K562 (cell line): ENCODE results near the gene NMT1. TPM values are rescaled to one million over a fixed set of nuclear protein-coding genes. Genes with fewer than 3 reads are reported as not detected.

ENCODE experiments used
- ATAC-seq: fragments of 200-7000 bp; cut with Tn5 transposase; 3 replicates; pipeline ENCODE4 v1.9.1; 2020; ENCODE audit warnings: moderate library complexity
- BruUV-seq: library from RNA; stranded (reverse); fragments of 400-500 nt; replicated peaks from 2 replicates; lab custom pipeline; 2021; lab: Mats Ljungman, UMichigan
- CTCF ChIA-PET: fragments of 300-600 bp; formaldehyde crosslinking; extraction: SDS; loops from one replicate; lab custom pipeline; 2021; ENCODE audit warnings: low intra/inter-chr PET ratio; lab: Yijun Ruan, JAX
- POLR2A ChIA-PET: fragments of 300-600, 350-650 bp; sonication (Branson Sonifier 250); formaldehyde crosslinking; extraction: SDS; loops from one replicate; lab custom pipeline; 2021; ENCODE audit warnings: antibody characterized with exemption, inconsistent platforms; lab: Yijun Ruan, JAX
- DNase-seq, 4 experiments: peaks; one replicate each; pipeline versions ENCODE4 v3.0.0 to v3.0.0-alpha.2; 2011 to 2018; ENCODE audit warnings: low spot score in 3 of 4, mixed read lengths in 3 of 4; ENCODE audit errors: extremely low read depth in 1 of 4
- FAIRE-seq: peaks from 2 replicates; lab custom pipeline; 2011; peaks lifted over from hg19 to GRCh38; lab: Jason Lieb, UNC
- H2AFZ ChIP-seq: 2 replicates; pipeline ENCODE4 v1.6.0; 2011; ENCODE audit warnings: low read depth, low read length, control low read depth, inconsistent platforms
- H3K27ac ChIP-seq: fragments of 200-600 bp; 3 replicates; pipeline ENCODE4 v1.8.0; 2011; ENCODE audit warnings: low read depth, mild to moderate bottlenecking, control low read depth, inconsistent platforms, low read length, moderate library complexity, mixed read lengths; ENCODE audit errors: extremely low read depth
- H3K27me3 ChIP-seq, 2 experiments: fragments of 300-600 bp in 1 of 2; 2 replicates in 1 of 2; 3 replicates in 1 of 2; pipeline versions ENCODE4 v1.6.0 to v1.8.0; 2011; ENCODE audit warnings: inconsistent platforms in 2 of 2, low read length in 2 of 2, mild to moderate bottlenecking in 1 of 2, mixed read lengths in 1 of 2, moderate library complexity in 1 of 2; ENCODE audit not compliant: control insufficient read depth in 2 of 2, insufficient read depth in 2 of 2
- H3K36me3 ChIP-seq: fragments of 300-600 bp; 3 replicates; pipeline ENCODE4 v1.8.0; 2011; ENCODE audit warnings: mild to moderate bottlenecking, low read length, inconsistent platforms; ENCODE audit not compliant: control insufficient read depth, insufficient read depth
- H3K4me1 ChIP-seq, 2 experiments: fragments of 200-600 bp in 1 of 2; replicated peaks in 1 of 2; 2 replicates in 1 of 2; 3 replicates in 1 of 2; pipeline versions ENCODE4 v1.5.1 to v1.8.0; 2011; ENCODE audit warnings: inconsistent platforms in 2 of 2, low read length in 2 of 2, mild to moderate bottlenecking in 1 of 2, mixed read lengths in 1 of 2, moderate library complexity in 1 of 2; ENCODE audit not compliant: control insufficient read depth in 2 of 2, insufficient read depth in 2 of 2
- H3K4me2 ChIP-seq: 2 replicates; pipeline ENCODE4 v1.6.1; 2011; ENCODE audit warnings: low read length, control low read depth, inconsistent platforms, mixed read lengths; ENCODE audit not compliant: insufficient read depth
- H3K4me3 ChIP-seq: fragments of 200-600 bp; sonication (generic), shearing (Covaris generic); 2 replicates; pipeline ENCODE4 v1.5.1; 2016; ENCODE audit warnings: control low read depth, inconsistent platforms
- H3K79me2 ChIP-seq: fragments of 200-600 bp; 3 replicates; pipeline ENCODE4 v1.8.0; 2011; ENCODE audit warnings: low read length, inconsistent platforms; ENCODE audit not compliant: control insufficient read depth, insufficient read depth
- H3K9ac ChIP-seq, 2 experiments: 2 replicates each; pipeline versions ENCODE4 v1.6.0 to v1.6.1; 2011; ENCODE audit warnings: low read depth in 2 of 2, low read length in 2 of 2, control low read depth in 1 of 2, inconsistent platforms in 1 of 2, mild to moderate bottlenecking in 1 of 2, mixed read lengths in 1 of 2; ENCODE audit not compliant: insufficient read depth in 1 of 2
- H3K9me1 ChIP-seq: one replicate; pipeline ENCODE4 v1.6.0; 2011; ENCODE audit warnings: inconsistent platforms, mild to moderate bottlenecking, low read length, moderate library complexity; ENCODE audit not compliant: control insufficient read depth, insufficient read depth
- H3K9me3 ChIP-seq: replicated peaks from 2 replicates; pipeline ENCODE4 v1.5.1; 2011; ENCODE audit warnings: low read depth, low read length, inconsistent platforms; ENCODE audit not compliant: control insufficient read depth, insufficient read depth
- H4K20me1 ChIP-seq: replicated peaks from 2 replicates; pipeline ENCODE4 v1.6.1; 2011; ENCODE audit warnings: low read length, inconsistent platforms, mixed read lengths; ENCODE audit not compliant: control insufficient read depth, insufficient read depth
- BACH1 ChIP-seq: fragments of 200-800 bp; sonication (Bioruptor generic); IDR thresholded peaks from 2 replicates; pipeline ENCODE4 v1.6.1; 2016; ENCODE audit warnings: missing genetic modification characterization, missing compliant biosample characterization
- CCNT2 ChIP-seq: IDR thresholded peaks from 2 replicates; pipeline ENCODE4 v1.6.1; 2011; ENCODE audit warnings: borderline replicate concordance, low read depth, mild to moderate bottlenecking, moderate library complexity, mixed read lengths, low read length; ENCODE audit not compliant: insufficient read length; ENCODE audit errors: extremely low read depth
- CHD4 ChIP-seq: fragments of 200-600 bp; sonication (generic); IDR thresholded peaks from 3 replicates; pipeline ENCODE4 v1.6.1; 2012; ENCODE audit warnings: low read depth, mild to moderate bottlenecking, mixed read lengths, low read length, inconsistent platforms; ENCODE audit not compliant: insufficient read depth, insufficient replicate concordance, poor library complexity, severe bottlenecking
- HNRNPL ChIP-seq: fragments of 200-400 bp; formaldehyde crosslinking; IDR thresholded peaks from 2 replicates; pipeline ENCODE4 v1.6.1; 2017; ENCODE audit warnings: low read depth, mild to moderate bottlenecking, low read length
- KLF1 ChIP-seq: fragments of 450-650 bp; IDR thresholded peaks from 2 replicates; pipeline ENCODE4 v1.6.1; 2016; ENCODE audit warnings: missing genetic modification characterization, missing compliant biosample characterization
- MAFG ChIP-seq: fragments of 450-650 bp; conservative IDR thresholded peaks from 2 replicates; pipeline ENCODE4 v1.6.1; 2016; ENCODE audit warnings: missing genetic modification characterization, missing compliant biosample characterization
- NR2F6 ChIP-seq: fragments of 450-650 bp; formaldehyde crosslinking; IDR thresholded peaks from 2 replicates; pipeline ENCODE4 v1.4.0; 2020; ENCODE audit warnings: mild to moderate bottlenecking
- TAF9B ChIP-seq: fragments of 450-650 bp; IDR thresholded peaks from 2 replicates; pipeline ENCODE4 v1.6.1; 2018; ENCODE audit warnings: mild to moderate bottlenecking; ENCODE audit not compliant: partially characterized antibody
- ZBTB7A ChIP-seq: IDR thresholded peaks from 2 replicates; pipeline ENCODE4 v1.6.1; 2011; ENCODE audit warnings: low read depth, mild to moderate bottlenecking, low read length, moderate library complexity, borderline replicate concordance; ENCODE audit not compliant: control insufficient read depth
- ZNF24 ChIP-seq: fragments of 450-650 bp; IDR thresholded peaks from 2 replicates; pipeline ENCODE4 v1.6.1; 2016
- ZNF444 ChIP-seq: fragments of 250-450 bp; sonication (Bioruptor Pico); IDR thresholded peaks from 2 replicates; pipeline ENCODE4 v1.4.0; 2020; ENCODE audit warnings: mild to moderate bottlenecking, moderate library complexity
- WGBS: fragments of 100-300 bp; shearing (Covaris generic); methylation state at CpG from one replicate; pipeline ENCODE4 v1.1.6; 2016; ENCODE audit warnings: low coverage, mixed read lengths; ENCODE audit not compliant: insufficient coverage; ENCODE audit errors: missing lambda C conversion rate; 5-methylcytosine and 5-hydroxymethylcytosine counted together
- in situ Hi-C: fragments of 300-500 bp; cut with MboI; formaldehyde crosslinking; loops from 4 replicates; pipeline ENCODE4 v1.15.0; 2018; ENCODE audit warnings: inconsistent platforms, mixed read lengths
- intact Hi-C: fragments of 100-400 bp; cut with micrococcal nuclease; formaldehyde crosslinking; loops from 2 replicates; pipeline ENCODE4 v1.14.2; 2022
- polyA plus RNA-seq, 8 experiments: library from polyadenylated mRNA; depleted of rRNA in 4 of 8; stranded (reverse) in 5 of 8; unstranded in 3 of 8; fragments of >200 nt; fragmentation: Nextera tagmentation in 2 of 8; fragmentation: Illumina TruSeq in 1 of 8; extraction: Ambion mirVana in 2 of 8; extraction: Trizol in 1 of 8; gene quantifications; 2 replicates each; pipeline versions ENCODE4 v1.2.1 to v1.2.3, GENCODE V29; 2011 to 2014; ENCODE audit warnings: inconsistent platforms in 1 of 8, missing spikeins in 1 of 8
- total RNA-seq, 7 experiments: library from RNA; depleted of rRNA in 6 of 7; stranded (reverse); fragments of >200 nt in 6 of 7; fragmentation: Illumina TruSeq in 2 of 7; extraction: Trizol in 2 of 7; gene quantifications; 2 replicates each; pipeline versions ENCODE4 v1.2.1 to v1.2.3, GENCODE V29; 2011 to 2021; ENCODE audit warnings: low replicate concordance in 1 of 7
- TF ChIP-seq, protein P1 (sequence below): fragments of 250-450 bp; sonication (Bioruptor Pico); IDR thresholded peaks from 2 replicates; pipeline ENCODE4 v1.8.0; 2022; ENCODE audit warnings: inconsistent platforms
- TF ChIP-seq, protein P2 (sequence below), 3 experiments: fragments of 200-800 bp in 1 of 3; fragments of 250-450 bp in 1 of 3; fragments of 450-650 bp in 1 of 3; sonication (Bioruptor Pico) in 1 of 3; sonication (Bioruptor generic) in 1 of 3; formaldehyde crosslinking in 1 of 3; IDR thresholded peaks; 2 replicates each; pipeline versions ENCODE4 v1.6.1 to v1.8.0; 2016 to 2022; ENCODE audit warnings: mild to moderate bottlenecking in 2 of 3, missing genetic modification characterization in 2 of 3, missing compliant biosample characterization in 1 of 3, moderate library complexity in 1 of 3
- TF ChIP-seq, protein P3 (sequence below): sonication (generic); formaldehyde crosslinking; IDR thresholded peaks from 2 replicates; pipeline ENCODE4 v1.8.0; 2022; ENCODE audit warnings: missing genetic modification reagents, mild to moderate bottlenecking, borderline replicate concordance

The NMT1 gene
- total and polyA plus RNA-seq, 9 of the 15 experiments (the other 6 are each of a cell fraction or from before 2014, with no cell fraction given), result 86.7 to 569 (median 213) TPM

DNA sequence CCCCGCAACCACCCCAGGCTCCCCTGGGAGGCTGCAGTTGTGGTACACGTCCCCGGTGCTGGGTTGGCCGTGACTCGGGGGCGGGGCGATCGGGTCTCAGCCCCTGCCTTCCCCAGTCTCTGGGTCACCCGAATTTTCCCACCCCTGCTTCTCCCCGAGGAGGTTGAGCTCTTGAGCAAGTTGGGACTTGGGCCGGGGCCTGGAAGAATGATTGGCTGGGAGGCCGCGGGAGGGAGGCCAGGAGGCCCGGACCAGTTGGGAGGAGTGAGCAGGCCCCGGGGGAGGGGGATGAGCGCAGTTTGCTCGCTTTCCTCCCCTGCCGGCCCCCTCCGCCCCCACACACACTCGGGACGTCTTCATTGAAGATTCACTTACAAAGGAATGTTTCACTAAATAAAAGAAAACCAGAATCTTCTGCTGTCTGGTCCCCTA lies 82.7 kb downstream of the NMT1 start:
- 55% methylated on average over 9 of the region's 21 CpGs for WGBS
- ATAC-seq (no peak), DNase-seq (peak in 3 of 4 experiments; percentile 51 to 56 (median 53)), FAIRE-seq (no peak)
- H3K4me1 ChIP-seq, result peaks cover 31 to 43% of the 10 kb centered on the region in 2 experiments
- H3K4me2 ChIP-seq, result peak overlapping the region; percentile 62
- ChIA-PET POLR2A (interaction anchor here (0.7 to 10.1 kb wide), 5 partner anchors 8 to 217 kb away, joined by 3 to 497 read pairs (median 4); partner anchors contain the start of genes ACBD4 and HEXIM2), CTCF (interaction anchor here (0.7 kb wide), 1 partner anchor 9 kb away, joined by 3 read pairs; no protein-coding TSS in a partner anchor)
- BruUV-seq, result no TSS peak
- H3K79me2 ChIP-seq, result peaks cover 21% of the 10 kb centered on the region
- intact Hi-C loops (no loop called here), in situ Hi-C loops (no loop called here)
- no peaks in the 10 kb centered on the region for H3K27me3 ChIP-seq
- H2AFZ ChIP-seq, result peak overlapping the region; percentile 89
- no peaks in the 10 kb centered on the region for H3K36me3 ChIP-seq
- H3K4me3 ChIP-seq, result peak overlapping the region; percentile 21; the same call in 1 of the 2 replicates
- H3K9me3 ChIP-seq, result no peaks in the 10 kb centered on the region
- peak overlapping the region; percentile 49 to 88; a peak in 3 of 4 replicates for H3K9ac ChIP-seq
- no peaks in the 10 kb centered on the region for H4K20me1 ChIP-seq
- no peaks in the 10 kb centered on the region for H3K9me1 ChIP-seq
- H3K27ac ChIP-seq, result peak overlapping the region; percentile 72; the same call in 1 of the 3 replicates
- TF ChIP-seq, protein P1, sequence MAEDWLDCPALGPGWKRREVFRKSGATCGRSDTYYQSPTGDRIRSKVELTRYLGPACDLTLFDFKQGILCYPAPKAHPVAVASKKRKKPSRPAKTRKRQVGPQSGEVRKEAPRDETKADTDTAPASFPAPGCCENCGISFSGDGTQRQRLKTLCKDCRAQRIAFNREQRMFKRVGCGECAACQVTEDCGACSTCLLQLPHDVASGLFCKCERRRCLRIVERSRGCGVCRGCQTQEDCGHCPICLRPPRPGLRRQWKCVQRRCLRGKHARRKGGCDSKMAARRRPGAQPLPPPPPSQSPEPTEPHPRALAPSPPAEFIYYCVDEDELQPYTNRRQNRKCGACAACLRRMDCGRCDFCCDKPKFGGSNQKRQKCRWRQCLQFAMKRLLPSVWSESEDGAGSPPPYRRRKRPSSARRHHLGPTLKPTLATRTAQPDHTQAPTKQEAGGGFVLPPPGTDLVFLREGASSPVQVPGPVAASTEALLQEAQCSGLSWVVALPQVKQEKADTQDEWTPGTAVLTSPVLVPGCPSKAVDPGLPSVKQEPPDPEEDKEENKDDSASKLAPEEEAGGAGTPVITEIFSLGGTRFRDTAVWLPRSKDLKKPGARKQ (CRISPR knock-in tag), result no peak
- TF ChIP-seq ZNF444 (CRISPR knock-in tag), result peak; percentile 59; the same call in 1 of the 2 replicates
- TF ChIP-seq ZNF24, result no peak
- TF ChIP-seq BACH1 (tag), result no peak
- TF ChIP-seq, protein P2, sequence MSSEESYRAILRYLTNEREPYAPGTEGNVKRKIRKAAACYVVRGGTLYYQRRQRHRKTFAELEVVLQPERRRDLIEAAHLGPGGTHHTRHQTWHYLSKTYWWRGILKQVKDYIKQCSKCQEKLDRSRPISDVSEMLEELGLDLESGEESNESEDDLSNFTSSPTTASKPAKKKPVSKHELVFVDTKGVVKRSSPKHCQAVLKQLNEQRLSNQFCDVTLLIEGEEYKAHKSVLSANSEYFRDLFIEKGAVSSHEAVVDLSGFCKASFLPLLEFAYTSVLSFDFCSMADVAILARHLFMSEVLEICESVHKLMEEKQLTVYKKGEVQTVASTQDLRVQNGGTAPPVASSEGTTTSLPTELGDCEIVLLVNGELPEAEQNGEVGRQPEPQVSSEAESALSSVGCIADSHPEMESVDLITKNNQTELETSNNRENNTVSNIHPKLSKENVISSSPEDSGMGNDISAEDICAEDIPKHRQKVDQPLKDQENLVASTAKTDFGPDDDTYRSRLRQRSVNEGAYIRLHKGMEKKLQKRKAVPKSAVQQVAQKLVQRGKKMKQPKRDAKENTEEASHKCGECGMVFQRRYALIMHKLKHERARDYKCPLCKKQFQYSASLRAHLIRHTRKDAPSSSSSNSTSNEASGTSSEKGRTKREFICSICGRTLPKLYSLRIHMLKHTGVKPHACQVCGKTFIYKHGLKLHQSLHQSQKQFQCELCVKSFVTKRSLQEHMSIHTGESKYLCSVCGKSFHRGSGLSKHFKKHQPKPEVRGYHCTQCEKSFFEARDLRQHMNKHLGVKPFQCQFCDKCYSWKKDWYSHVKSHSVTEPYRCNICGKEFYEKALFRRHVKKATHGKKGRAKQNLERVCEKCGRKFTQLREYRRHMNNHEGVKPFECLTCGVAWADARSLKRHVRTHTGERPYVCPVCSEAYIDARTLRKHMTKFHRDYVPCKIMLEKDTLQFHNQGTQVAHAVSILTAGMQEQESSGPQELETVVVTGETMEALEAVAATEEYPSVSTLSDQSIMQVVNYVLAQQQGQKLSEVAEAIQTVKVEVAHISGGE (CRISPR knock-in tag; IDR thresholded peaks at IDR 0.05), result no peak
- TF ChIP-seq CCNT2, result no peak
- TF ChIP-seq NR2F6 (CRISPR knock-in tag), result no peak
- no peak for TF ChIP-seq CHD4
- TF ChIP-seq TAF9B, result no peak
- no peak for TF ChIP-seq MAFG (tag)
- TF ChIP-seq, protein P3, sequence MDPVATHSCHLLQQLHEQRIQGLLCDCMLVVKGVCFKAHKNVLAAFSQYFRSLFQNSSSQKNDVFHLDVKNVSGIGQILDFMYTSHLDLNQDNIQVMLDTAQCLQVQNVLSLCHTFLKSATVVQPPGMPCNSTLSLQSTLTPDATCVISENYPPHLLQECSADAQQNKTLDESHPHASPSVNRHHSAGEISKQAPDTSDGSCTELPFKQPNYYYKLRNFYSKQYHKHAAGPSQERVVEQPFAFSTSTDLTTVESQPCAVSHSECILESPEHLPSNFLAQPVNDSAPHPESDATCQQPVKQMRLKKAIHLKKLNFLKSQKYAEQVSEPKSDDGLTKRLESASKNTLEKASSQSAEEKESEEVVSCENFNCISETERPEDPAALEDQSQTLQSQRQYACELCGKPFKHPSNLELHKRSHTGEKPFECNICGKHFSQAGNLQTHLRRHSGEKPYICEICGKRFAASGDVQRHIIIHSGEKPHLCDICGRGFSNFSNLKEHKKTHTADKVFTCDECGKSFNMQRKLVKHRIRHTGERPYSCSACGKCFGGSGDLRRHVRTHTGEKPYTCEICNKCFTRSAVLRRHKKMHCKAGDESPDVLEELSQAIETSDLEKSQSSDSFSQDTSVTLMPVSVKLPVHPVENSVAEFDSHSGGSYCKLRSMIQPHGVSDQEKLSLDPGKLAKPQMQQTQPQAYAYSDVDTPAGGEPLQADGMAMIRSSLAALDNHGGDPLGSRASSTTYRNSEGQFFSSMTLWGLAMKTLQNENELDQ, result no peak
- no peak for TF ChIP-seq HNRNPL
- TF ChIP-seq KLF1 (tag), result no peak
- TF ChIP-seq ZBTB7A, result no peak
